IPS-NIHi7 (cell line): Measurements from ENCODE around the gene PEX14.
A peak's percentile ranks its signal among the peaks of the same experiment; 100 is the strongest.

Experiments
- DNase-seq: peaks from one replicate; pipeline ENCODE4 v3.0.0; 2012; ENCODE audit warnings: mixed read lengths; ENCODE audit errors: extremely low spot score

The PEX14 gene

DNA sequence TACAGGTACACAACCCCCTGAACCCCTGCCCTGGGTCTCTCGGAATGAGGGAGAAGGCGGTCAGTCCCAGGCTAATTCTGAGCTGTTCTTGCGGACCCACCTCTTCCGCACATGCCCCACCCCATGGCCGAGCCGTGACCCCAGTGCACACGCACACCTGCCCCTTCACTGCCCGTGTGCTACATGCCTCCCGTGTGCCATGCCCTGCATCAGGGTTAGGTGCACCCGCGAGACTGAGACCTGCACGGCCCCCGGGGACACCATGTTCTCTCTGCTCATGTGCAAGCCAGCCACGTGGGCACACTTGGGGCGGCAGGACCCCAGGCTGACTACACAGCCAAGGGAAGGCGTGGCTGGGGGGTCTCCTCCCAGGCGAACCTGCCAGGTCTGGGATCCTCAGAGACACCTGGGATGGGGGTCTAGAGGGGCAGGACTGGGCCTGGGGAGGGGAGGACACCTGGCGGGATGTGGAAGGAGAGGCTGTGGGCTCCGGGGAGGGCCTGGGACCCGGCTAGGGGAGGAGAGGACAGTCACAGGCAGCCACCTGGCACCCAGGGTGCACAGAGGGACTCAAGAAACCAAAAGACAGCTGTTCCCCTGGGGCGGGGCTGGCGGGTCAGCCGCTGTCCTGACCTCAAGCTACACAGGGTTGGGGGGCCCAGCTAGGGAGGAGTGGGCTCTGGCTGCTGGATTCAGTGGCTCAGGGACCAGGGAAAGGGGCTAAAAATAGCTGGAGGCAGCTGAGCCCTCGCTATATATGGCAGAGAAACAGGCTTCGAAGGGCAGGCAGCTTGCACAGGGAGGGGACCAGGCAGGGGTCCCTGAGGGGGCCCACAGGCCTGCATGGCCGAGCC is 188.3 kb downstream of the PEX14 start:
- DNase-seq = no peak

DNA sequence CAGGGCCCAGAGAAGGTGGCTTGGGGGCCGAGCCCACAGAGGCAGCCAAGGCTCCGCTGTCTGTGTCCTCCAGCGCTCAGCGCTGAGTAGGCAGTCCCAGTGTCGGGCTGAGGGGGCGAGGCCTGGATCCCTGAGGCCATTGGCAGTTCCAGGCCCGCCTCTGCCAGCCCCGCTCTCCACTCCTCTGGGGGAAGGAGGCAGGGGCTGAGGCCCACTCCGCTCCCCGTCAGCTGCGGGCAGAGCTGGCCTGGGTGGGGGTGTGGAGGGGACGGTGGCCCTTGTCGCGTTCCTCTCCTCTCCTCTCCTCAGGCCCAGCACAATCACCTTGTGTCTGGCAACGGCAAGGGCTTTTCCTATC is 188.9 kb downstream of the PEX14 start:
- peak; percentile 87 for DNase-seq

DNA sequence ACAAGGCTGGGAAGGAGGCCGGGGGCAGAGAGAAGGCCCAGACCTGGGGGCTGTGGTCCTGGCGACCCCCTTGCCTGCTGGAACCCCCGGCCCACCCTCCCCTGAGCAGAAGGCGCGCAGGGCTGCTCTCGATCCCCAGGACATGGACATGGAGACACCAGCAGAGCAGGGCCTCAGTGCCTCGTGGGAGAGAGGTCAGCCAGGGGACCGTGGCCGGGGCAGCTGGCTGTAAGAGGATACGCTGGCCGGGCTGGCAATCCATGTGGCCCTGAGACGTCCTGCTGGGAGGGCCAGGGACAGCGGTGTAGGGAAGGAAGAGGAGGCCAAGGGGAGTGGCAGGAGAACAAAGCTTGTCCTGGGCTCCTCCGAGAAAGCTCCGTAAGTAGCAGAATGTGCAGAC is 189.5 kb downstream of the PEX14 start:
- no peak for DNase-seq

DNA sequence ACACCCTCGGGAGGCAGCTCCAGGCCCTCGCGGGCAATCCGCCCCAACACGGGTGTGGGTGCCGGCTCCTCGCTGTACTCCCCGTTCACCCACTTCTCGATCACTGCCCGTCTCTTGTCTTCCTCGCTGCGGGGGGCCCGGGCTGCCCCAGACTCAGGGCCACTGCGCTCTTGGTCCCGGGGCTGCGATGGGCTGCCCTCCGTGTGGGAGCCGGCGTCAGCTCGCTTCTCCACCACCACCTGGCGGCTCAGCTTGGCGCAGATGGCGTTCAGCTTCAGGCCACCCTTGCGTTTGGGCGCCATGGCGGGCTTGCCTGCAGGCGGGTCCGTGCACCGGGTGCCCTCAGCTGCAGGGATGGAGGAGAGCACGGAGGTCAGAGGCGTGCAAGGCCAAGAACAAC is 190.5 kb downstream of the PEX14 start:
- DNase-seq = no peak

DNA sequence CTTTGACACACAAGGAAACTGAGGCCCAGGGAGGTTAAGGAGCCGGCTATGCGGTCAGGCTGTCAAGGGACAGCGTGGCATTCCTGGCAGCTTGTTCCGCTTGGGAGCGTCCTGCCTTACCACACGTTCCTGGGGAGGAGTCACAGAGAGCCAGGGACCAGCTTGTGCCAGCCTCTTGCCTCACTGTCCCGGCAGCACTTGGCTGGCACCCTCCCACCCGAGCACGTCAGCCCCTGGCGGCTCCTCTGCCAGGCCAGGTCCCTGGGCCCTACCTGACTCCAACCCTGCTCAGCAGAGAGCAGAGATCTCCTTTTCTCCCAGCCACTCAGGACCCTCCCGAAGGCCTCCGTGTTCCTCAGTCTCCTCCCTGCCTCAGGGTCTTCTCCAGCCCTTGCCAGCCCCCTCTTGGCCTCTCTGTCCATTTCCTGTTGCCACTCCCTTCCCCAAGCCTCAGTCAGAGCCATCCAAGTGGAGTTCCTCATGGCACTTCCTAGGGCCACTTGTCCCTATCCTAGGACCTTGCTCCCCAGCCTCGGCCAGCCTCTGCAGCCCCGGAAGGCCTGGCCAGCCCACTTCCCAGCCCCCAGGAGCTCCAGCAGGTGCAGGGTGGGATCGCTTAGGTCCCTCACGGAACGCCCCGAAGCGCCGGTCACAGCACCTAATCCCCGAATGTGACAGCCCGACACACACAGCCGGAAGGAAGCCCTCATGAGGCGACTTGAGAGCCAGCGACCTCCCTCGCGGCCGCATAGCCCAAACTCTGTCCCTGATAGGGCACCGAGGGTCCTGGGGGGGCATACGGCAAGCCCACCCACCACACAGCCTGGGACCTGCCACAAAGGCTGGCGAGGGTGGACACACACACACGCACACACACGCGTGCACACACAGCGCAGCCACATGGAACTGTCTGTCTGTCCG is 191.4 kb downstream of the PEX14 start:
- no peak for DNase-seq

DNA sequence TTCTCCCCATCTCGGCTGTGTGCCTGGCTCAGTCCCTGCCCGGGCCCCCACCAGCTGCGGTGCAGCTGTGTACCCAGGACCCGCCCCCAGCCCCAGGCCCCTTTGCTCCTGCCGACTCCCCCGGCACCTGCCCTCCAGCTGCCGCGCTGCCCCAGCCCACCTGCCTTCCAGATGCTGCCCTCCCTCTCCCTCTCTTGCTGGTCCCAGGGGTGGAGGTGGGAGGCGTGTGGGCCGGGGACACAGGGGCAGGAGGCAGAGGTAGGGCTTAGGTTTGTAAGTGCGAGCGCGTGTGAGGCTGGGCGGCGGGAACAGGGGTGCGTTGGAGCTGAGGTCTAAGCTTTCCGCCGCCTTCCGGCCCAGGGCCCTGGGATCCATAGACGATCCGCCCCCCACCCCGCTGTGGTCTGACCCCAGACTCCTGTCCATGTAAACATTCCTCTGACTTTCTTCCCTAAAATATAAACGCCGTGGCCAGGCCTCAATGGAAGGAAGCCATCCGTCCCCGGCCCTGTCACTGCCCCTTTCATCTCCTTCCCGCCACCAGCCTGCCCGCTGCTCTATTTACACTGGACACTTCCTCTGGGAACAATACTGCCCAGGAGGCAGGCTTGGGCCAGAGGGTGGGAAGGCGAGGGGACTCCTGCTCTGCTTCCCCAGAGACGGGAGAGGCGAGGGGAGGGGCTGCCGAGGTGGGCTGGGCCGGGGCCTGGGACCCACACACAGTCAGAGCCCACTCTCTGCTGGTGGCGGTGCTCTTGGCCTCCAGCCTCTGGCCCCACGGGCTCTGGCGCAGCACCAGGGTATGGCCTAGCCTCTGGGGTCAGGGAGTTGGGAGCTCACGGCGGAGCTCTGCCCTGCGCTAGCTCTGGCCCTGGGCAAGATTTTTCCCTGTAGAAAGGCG is 193.4 kb downstream of the PEX14 start:
- no peak for DNase-seq

DNA sequence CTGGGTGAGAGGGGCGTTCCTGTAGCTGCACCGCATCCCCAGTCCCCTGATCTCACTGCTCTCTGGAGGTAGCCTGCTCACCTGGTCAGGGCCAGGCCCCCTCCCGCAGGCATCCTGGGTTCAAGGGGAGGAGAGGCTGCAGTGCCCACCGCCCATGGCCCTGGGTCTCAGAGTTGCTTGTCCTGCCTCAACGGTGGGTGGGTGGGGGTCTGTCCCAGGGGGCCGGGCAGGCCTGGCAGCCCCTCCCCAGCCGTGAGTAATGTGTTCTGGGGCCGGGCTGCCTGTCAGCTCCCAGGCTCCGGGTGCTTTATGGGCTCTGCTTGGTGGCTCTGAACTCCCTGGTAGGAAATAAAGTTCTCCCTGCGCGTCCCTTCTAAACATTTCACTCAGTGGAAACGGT is 194.8 kb downstream of the PEX14 start:
- DNase-seq = no peak

DNA sequence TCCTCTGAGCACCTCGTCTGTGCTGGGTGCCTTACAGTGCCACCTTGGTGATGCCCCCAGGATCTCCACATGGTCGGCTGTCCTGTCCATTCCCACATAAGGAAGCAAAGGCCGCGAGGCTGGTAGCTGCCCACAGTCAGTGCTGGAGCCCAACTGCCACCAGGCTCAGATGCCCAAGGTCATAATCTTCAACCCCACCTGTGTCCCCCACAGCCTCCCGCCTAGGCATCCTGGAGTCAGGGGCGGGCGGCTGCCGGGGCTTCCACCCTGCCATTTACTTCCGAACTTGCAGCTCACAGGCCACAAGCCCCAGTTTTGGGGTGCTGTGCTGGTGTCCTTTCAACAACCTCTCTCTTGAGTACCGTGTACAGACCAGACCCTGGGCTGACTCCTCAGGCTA is 195.4 kb downstream of the PEX14 start:
- DNase-seq = no peak

DNA sequence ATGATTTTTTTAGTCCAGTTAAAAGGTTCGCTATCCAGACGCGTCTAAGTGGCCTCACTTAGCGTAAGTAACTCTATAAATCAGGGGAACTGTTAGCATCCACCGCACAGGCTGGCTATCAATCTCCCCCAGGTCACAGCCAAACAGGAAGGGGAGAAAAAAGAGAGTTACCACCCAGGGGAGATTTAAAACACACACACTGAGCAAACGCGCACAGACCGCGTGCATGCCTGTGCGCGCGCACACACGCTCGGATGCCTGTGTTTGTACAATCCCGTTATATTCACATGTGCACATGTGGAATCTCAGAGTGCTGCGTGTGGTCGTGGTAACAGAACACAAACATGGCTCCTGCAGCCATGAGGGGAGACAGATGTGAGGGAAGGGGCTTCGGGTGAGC is 196.3 kb downstream of the PEX14 start:
- no peak for DNase-seq

DNA sequence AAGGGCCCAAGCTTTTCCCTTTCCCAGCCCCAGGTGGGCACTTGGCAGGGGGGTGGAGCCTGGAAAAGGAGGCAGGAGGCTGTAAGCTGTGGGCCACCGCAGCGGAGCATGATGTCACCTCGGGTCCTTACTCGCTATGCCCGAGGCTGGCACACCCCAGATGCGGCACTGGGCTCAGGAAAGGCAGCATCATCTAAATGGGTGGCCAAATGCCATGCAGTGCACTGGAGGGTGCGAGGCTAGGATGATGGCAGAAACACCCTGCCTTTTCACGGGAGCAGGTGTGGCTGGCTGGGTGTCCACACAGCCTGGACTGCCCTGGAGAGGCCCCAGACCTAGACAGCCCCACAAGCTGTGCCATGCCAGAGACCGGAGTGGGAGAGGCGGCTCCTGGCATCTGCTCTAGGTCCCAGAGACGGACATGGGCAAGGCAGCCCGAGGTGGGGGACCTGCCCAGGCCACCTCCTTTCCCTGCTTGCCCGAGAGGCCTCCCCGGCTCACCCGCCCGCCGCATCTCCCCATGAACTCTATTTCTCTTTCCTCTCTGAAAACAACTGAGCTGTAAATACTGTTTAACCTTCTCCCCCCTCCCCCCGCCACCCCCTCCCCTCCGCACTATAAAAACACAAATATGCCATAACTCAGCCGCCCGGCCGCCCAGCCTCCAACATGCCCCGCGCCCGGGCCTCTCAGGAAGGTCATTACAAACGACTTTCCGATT is 197.0 kb downstream of the PEX14 start:
- DNase-seq = no peak

DNA sequence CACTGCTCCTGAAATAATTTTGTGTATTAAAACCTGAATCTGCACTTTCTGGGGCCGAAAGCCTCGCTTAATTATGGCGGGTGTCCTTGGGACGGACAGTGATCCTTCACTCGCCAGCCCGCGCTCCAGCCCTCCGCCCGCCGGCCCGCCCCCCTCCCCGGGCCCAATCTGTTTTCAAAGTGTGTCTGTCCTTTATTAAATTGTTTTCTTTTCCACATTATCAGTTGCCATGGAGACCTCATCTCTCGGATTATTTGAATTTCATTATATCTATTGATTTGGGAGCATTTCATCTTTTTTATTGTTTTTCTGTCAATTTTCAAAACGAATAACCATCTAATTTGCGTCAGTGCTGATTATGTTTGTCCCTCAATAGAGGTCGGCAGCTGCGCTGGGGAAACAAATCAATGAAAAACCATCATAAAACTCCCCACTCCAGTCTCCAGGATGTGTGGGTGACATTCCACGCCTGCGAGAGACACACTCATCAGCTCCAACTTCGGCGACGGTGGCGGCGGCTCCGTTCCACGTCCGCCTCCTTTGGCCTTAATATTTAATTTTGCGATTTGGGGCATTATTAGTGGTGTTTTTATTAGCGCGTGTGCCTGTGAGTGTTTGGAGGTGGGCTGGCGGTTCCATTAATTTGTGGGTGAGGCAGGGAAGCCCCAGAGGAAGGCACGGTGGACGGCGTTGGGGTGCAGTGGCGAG is 197.7 kb downstream of the PEX14 start:
- no peak for DNase-seq

DNA sequence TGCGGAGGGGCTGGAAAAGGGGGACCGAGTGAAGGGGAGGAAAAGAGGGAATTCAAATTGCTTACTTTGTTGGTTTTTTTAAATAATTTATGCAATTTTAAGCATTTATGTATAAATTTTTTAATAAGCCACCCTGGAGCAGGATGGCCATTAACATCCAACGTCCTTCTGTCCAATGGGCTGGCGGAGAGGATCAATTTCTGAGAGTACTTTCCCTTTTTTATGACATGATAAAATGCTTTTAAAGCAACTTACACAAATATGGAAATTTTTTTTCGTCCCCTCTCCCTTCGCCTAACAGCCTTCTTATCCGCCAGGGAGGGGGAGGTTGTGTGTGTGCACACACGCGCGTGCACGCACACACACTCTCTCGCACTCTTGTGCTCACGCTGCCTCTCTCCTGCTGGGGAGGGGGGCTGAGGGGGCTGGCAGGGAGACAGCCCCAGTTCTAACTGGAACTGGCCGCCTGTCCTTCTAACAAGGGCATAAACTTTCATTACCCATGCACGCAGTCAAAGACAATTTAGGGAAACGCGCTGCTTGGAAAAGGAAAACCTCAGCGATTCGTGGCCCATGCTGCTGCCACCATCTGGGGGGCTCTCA is 198.5 kb downstream of the PEX14 start:
- no peak for DNase-seq

DNA sequence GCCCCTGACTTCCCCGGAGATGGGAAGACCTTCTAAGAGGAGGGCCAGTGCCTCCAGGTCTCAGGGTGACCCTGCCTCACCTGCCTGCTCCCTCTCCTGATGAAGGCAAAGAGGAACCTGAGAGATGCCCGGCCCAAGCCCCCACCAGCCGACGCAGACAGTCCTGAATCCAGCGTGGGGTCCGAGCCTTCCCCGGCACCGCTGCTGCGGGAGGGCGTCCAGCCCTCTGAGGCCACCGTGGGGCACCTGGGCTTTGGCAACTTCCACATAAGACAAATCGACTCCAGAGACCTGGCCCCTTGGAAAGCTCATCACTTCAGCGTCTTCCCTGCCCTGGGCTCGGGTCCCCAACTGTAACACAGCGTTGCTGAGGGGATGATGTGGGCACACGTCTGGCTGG is 199.5 kb downstream of the PEX14 start:
- DNase-seq = no peak

DNA sequence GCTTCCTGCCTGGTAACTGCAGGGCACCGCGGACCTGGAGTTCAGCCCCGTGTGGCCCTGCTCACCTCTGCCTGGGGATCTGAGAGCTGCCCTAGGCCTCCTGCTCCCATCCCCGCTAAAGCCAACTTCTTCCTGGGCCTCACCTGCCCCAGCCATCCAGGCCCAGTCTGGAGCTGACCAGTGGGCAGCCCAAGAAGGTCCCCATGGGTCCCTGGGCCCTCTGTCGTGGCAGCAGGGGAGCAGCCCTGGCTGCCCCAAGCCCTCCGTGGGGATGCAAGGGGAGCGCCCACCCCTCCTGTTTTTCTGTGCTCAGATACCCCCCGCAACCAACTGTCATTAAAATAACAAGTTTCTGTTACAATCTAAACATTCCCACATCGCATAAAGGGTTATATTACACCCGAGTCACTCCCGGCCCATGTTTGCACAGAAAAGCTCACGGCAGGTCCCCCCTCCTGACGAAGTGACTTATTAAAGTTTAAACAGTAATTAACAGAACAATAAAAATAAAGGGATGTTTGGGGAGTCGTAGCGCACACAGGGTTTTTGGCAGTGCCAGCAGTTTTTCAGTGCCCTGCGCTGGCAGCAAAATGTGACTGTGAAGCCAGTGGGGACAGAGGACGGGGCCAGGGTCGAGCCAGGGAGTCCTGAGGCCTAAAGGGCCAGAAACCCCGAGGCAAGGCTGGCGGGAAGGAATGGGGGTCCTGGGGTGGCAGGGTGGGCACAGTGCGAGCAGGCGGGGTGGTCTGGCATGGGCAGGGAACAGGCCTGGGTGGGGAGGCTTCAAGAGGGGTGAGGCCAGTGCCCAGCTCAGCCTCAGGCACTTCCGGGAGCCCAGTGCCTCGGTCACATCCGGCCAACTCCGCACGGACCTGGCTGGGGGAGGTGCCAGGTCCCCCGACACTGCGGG is 200.2 kb downstream of the PEX14 start:
- no peak for DNase-seq

DNA sequence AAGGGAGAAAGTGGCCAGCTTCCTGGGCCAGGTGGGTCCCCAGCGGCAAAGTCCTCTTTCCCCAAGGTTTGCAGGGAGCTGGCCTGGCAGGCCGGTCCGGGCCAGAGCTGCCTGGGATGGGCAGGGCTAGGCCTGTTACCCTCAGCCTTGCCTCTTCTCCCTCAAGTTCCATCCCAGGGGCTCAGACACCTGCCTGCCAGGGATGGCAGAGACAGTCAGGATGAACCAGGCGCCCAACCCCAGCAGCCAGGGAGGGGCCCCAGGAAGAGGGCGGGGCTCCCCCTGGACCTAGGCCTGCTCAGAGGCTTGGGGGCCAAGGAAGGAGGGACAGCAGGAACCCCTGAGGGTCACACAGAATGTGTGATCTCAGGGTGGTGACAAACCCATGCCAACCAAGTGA is 201.1 kb downstream of the PEX14 start:
- no peak for DNase-seq

DNA sequence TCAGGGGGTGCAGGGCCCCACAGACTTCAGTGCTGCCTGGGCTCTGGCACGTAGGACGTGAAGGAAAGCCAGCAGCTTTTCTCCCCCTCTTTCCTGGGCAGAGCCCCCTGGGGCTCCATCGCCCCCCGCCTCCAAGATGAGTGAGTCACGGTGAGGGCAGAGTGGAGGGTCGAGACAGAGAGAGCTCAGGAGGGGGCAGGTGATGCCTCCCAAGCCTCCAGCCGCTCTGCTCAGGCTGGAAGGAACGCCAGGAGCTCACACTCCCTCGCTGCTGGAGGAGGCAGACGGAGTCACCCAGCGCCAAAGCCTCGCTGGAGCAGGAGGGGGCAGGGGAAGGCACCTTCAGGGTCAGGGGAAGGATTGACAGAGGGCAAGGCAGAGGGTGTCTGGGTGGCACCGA is 202.2 kb downstream of the PEX14 start:
- DNase-seq = no peak

DNA sequence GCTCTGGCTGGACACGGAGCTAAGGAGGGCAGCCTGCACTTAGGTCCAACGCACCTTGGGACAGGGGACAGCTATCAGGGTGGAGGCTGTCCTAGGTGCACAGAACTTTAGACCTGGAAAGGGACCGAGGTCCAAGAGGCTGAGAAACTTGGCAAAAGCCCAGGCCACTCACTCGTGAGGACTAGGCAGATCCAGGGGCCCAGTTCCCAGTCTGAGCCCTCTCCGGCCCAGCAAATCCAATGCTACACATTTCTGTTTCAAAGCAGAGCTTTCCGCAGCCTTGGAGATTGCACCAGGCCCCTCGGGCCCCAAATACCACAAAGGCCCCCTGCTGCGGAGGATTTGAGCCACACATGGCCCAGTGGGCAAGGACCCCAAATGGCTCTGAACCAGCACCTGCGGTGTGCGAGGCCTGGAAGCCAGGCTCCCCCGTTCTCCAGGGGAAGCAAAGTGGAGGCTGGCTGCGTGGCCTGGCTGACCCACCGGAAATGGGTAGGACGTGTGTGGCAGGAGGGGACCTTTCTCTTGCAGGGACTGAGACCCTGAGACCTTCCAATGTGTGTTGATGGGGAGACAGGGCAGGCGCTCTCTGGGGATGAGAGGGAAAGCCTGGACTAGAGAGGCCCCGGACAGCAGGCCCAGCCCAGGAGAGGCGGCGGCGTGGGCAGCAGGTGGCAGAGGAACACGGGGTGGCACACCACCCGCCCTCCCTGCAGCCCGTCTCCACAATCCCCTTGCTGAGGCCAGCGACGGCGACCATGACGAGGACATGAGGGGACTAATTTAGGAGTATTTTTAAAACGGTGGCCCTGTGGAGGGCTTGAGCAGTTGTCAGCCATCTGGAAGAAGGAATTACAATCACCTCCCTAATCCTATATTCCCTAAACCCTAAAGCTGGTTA is 203.0 kb downstream of the PEX14 start:
- DNase-seq = no peak

DNA sequence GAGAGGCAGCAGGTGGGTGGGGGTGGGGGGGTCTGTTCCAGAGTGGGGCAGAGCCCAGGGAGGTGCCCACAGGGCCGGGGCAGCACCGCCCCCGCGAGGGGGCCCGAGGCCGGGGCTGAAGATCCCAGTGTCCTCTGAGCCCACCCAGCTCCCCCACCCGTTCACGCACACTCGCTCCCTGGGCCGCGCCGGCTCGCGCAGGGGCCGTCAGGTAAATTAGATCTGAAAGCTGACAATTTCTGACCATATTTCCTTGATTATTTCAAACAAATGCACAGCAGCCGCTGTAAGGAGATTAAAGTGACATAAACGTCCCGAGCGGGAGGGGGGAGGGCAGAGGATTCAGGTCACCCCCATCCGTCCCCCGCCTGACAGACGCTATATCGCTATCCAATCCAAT is 203.7 kb downstream of the PEX14 start:
- no peak for DNase-seq
